ENCODE measurements around the gene OPN4. TPM values are rescaled to one million over a fixed set of nuclear protein-coding genes. Genes with fewer than 3 reads are reported as not detected.

Gene OPN4
- total RNA-seq, 1 experiment from 2014 or later, result not detected

DNA sequence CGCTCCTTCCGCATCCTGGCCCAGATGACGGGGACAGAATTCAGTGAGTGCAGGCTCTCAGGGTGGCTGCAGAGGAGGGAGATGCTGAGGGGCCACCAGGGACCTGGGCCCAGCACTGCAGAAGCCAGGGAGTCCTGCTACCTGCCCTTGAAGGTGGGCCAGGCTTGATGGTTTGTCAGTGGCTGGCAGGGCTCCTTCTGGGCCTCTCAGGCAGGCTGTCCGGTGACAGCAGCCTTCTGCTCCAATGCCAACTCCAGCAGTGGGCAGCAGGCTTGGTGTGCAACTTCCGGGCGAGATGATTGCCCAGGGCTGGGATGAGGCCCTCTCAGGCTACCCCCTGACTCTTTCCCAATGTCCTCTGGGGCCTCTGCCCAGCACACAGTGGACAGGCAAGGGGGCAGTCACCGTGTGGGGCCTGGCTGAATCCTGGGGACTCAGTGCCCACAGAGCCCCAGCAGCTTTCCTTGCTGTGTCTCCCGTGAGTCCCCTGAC is 37.7 kb downstream of the OPN4 start:
- H3K9me3 Mint-ChIP-seq (ENCODE audit: unreplicated experiment), result no peaks in the 10 kb centered on the region
- no TSS peak for BruUV-seq (replicated peaks)

DNA sequence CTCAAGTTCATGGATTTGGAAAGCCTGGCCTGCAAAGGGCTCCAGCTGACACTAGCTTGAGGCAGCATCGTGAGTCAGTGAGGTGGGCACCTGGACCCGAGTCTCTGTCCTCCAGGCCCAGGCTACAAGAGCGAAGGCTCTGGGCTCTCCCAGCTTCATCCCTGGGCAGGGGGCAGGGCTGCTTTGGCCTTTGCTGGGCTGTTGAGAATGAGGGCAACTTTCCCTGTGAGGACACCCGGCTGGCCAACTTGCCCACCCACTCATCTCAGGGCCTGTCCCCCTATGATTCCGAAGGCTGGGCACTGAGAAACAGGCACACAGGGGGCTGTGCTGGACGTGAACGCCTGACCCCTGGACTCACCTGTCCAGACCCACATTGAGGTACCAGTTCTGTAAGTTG is 38.3 kb downstream of the OPN4 start:
- Mint-ChIP-seq H3K4me3 (ENCODE audit: unreplicated experiment) (no peak overlapping the region), H3K27me3 (ENCODE audit: insufficient read depth, unreplicated experiment) (peaks cover 2% of the 10 kb centered on the region), H3K9me3 (ENCODE audit: unreplicated experiment) (no peaks in the 10 kb centered on the region), H3K36me3 (ENCODE audit: insufficient read depth, unreplicated experiment) (peaks cover 4% of the 10 kb centered on the region), H3K27ac (ENCODE audit: unreplicated experiment) (no peak overlapping the region), H3K4me1 (ENCODE audit: low read depth, unreplicated experiment) (no peaks in the 10 kb centered on the region)
- intact Hi-C loops (cut with micrococcal nuclease; ENCODE audit: unreplicated experiment), result no loop called here
- ChIA-PET CTCF (interaction anchor here (1.6 kb wide), 1 partner anchor 207 kb away, joined by 5 read pairs; no protein-coding TSS in a partner anchor), POLR2A (no interaction called here)
- TF ChIP-seq, protein P1, sequence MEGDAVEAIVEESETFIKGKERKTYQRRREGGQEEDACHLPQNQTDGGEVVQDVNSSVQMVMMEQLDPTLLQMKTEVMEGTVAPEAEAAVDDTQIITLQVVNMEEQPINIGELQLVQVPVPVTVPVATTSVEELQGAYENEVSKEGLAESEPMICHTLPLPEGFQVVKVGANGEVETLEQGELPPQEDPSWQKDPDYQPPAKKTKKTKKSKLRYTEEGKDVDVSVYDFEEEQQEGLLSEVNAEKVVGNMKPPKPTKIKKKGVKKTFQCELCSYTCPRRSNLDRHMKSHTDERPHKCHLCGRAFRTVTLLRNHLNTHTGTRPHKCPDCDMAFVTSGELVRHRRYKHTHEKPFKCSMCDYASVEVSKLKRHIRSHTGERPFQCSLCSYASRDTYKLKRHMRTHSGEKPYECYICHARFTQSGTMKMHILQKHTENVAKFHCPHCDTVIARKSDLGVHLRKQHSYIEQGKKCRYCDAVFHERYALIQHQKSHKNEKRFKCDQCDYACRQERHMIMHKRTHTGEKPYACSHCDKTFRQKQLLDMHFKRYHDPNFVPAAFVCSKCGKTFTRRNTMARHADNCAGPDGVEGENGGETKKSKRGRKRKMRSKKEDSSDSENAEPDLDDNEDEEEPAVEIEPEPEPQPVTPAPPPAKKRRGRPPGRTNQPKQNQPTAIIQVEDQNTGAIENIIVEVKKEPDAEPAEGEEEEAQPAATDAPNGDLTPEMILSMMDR (IDR thresholded peaks at IDR 0.05; ENCODE audit: insufficient read depth in 1 of 2, low read depth in 1 of 2, low read length in 1 of 2, severe bottlenecking in 1 of 2, unreplicated experiment in 1 of 2), result no peak
- no TSS peak for BruUV-seq (replicated peaks)
- Histone ChIP-seq H3K4me3 (ENCODE audit: low read depth, low read length) (no peak overlapping the region), H3K9me3 (no peaks in the 10 kb centered on the region), H3K27me3 (replicated peaks; ENCODE audit: control insufficient read depth, insufficient read depth, low read length) (no peaks in the 10 kb centered on the region), H3K4me1 (no peaks in the 10 kb centered on the region), H3K36me3 (ENCODE audit: control insufficient read depth, insufficient read depth, low read length) (no peaks in the 10 kb centered on the region)
- no peak for DNase-seq

More for the DNA sequence above, 37.7 kb downstream of the OPN4 start:
- Histone ChIP-seq H3K36me3 (ENCODE audit: control insufficient read depth, insufficient read depth, low read length) (no peaks in the 10 kb centered on the region), H3K4me1 (no peaks in the 10 kb centered on the region), H3K9me3 (no peaks in the 10 kb centered on the region), H3K27me3 (replicated peaks; ENCODE audit: control insufficient read depth, insufficient read depth, low read length) (no peaks in the 10 kb centered on the region), H3K4me3 (ENCODE audit: low read depth, low read length) (no peak overlapping the region)
- CTCF ChIA-PET, result interaction anchor here (1.6 kb wide), 1 partner anchor 208 kb away, joined by 5 read pairs; no protein-coding TSS in a partner anchor
- intact Hi-C loops (cut with micrococcal nuclease; ENCODE audit: unreplicated experiment), result no loop called here
- POLR2A ChIA-PET, result no interaction called here
- no peaks in the 10 kb centered on the region for H3K4me1 Mint-ChIP-seq (ENCODE audit: low read depth, unreplicated experiment)
- H3K27me3 Mint-ChIP-seq (ENCODE audit: insufficient read depth, unreplicated experiment), result peaks cover 2% of the 10 kb centered on the region
- H3K27ac Mint-ChIP-seq (ENCODE audit: unreplicated experiment), result no peak overlapping the region
- H3K36me3 Mint-ChIP-seq (ENCODE audit: insufficient read depth, unreplicated experiment), result peaks cover 4% of the 10 kb centered on the region
- TF ChIP-seq, protein P1 (IDR thresholded peaks at IDR 0.05; ENCODE audit: insufficient read depth in 1 of 2, low read depth in 1 of 2, low read length in 1 of 2, severe bottlenecking in 1 of 2, unreplicated experiment in 1 of 2), result no peak
- H3K4me3 Mint-ChIP-seq (ENCODE audit: unreplicated experiment), result no peak overlapping the region
- DNase-seq, result no peak

DNA sequence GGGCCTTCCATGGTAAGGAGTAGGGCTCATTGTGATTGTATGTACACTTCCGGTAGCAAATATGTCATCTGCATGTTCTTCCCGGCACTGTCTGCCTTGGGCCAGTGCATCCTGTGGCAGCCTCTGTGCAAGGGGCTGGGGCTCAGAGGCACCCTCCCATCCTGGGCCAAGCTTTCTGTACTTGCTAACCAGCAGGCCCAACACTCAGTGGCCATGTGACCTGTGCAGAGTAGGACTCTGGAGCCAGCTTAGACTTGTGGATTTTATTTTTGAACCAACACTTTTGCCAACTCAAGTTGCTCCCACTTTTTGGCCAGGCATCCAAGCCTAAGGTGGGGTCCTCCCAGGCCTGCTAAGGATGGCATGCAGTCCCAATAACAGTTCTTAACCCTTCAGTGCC is 38.9 kb downstream of the OPN4 start:
- Mint-ChIP-seq H3K4me1 (ENCODE audit: low read depth, unreplicated experiment) (no peaks in the 10 kb centered on the region), H3K9me3 (ENCODE audit: unreplicated experiment) (no peaks in the 10 kb centered on the region), H3K4me3 (ENCODE audit: unreplicated experiment) (no peak overlapping the region), H3K36me3 (ENCODE audit: insufficient read depth, unreplicated experiment) (peaks cover 4% of the 10 kb centered on the region), H3K27me3 (ENCODE audit: insufficient read depth, unreplicated experiment) (peaks cover 2% of the 10 kb centered on the region), H3K27ac (ENCODE audit: unreplicated experiment) (no peak overlapping the region)
- Histone ChIP-seq H3K36me3 (ENCODE audit: control insufficient read depth, insufficient read depth, low read length) (no peaks in the 10 kb centered on the region), H3K9me3 (no peaks in the 10 kb centered on the region), H3K4me1 (no peaks in the 10 kb centered on the region), H3K27me3 (replicated peaks; ENCODE audit: control insufficient read depth, insufficient read depth, low read length) (no peaks in the 10 kb centered on the region), H3K4me3 (ENCODE audit: low read depth, low read length) (no peak overlapping the region)
- intact Hi-C loops (cut with micrococcal nuclease; ENCODE audit: unreplicated experiment), result no loop called here
- CTCF ChIA-PET, result interaction anchor here (1.6 kb wide), 1 partner anchor 206 kb away, joined by 5 read pairs; no protein-coding TSS in a partner anchor
- POLR2A ChIA-PET, result no interaction called here
- no peak for DNase-seq
- TF ChIP-seq, protein P1 (IDR thresholded peaks at IDR 0.05; ENCODE audit: insufficient read depth in 1 of 2, low read depth in 1 of 2, low read length in 1 of 2, severe bottlenecking in 1 of 2, unreplicated experiment in 1 of 2), result no peak
- no TSS peak for BruUV-seq (replicated peaks)

Data from Caco-2 (cell line).